Left lung (tissue), 10 donors: Measurements from ENCODE around the gene NOL8. TPM values are rescaled to one million over a fixed set of nuclear protein-coding genes. Genes with fewer than 3 reads are reported as not detected.

ENCODE experiments used
- ATAC-seq: fragments of 200-7000 bp; cut with Tn5 transposase; one replicate; pipeline ENCODE4 v1.9.1; 2020; ENCODE audit warnings: moderate library complexity
- DNase-seq, 4 donors: peaks; one replicate each; pipeline ENCODE4 v3.0.0-alpha.2; 2013 to 2020
- H3K27ac ChIP-seq, 2 donors: fragments of 200-600 bp; sonication (generic) in 1 of 2; one replicate each; pipeline versions ENCODE4 v1.5.0 to v1.8.0; 2020 to 2021
- H3K27me3 ChIP-seq, 2 donors: fragments of 200-600 bp; sonication (generic) in 1 of 2; one replicate each; pipeline versions ENCODE4 v1.5.0 to v1.8.0; 2020 to 2021
- H3K36me3 ChIP-seq, 2 donors: fragments of 200-600 bp; sonication (generic) in 1 of 2; one replicate each; pipeline versions ENCODE4 v1.5.0 to v1.8.0; 2020 to 2021
- H3K4me1 ChIP-seq, 2 donors: fragments of 200-600 bp; one replicate each; pipeline ENCODE4 v1.8.0; 2021
- H3K4me3 ChIP-seq, 2 donors: fragments of 200-600 bp; sonication (generic) in 1 of 2; one replicate each; pipeline versions ENCODE4 v1.5.0 to v1.8.0; 2020 to 2021; ENCODE audit warnings: mild to moderate bottlenecking in 1 of 2
- H3K9me3 ChIP-seq, 2 donors: fragments of 200-600 bp; sonication (generic) in 1 of 2; one replicate each; pipeline versions ENCODE4 v1.5.0 to v1.8.0; 2020 to 2021
- intact Hi-C, 2 donors: fragments of 100-400 bp; cut with DNase I; formaldehyde crosslinking; loops; one replicate each; pipeline versions ENCODE4 v1.11.2 to v1.14.2; 2022
- polyA plus RNA-seq, 6 donors: library from polyadenylated mRNA; unstranded; fragments of 120-200 nt; gene quantifications; one replicate each; pipeline ENCODE4 v1.2.1, GENCODE V29; 2013; ENCODE audit not compliant: insufficient read length in 6 of 6
- total RNA-seq, 2 donors: library from RNA; stranded (reverse); fragmentation: NEBNext Ultra II Directional; extraction: Animal tissue kit (Norgen Biotek cat#: 25700); gene quantifications; one replicate each; pipeline ENCODE4 v1.2.1, GENCODE V29; 2021
- TF ChIP-seq, protein P1 (sequence below), 2 donors: fragments of 200-600 bp; sonication (generic) in 1 of 2; IDR thresholded peaks; one replicate each; pipeline versions ENCODE4 v1.5.0 to v1.8.0; 2021; ENCODE audit warnings: antibody characterized with exemption in 2 of 2
- donor health status: DM: no; HTN: yes; CAD: no.
- donor health status: DM: no; HTN: no; CAD: no.

NOL8 gene
- total and polyA plus RNA-seq, 8 donors, result 23.7 to 69.3 (median 48.6) TPM

DNA sequence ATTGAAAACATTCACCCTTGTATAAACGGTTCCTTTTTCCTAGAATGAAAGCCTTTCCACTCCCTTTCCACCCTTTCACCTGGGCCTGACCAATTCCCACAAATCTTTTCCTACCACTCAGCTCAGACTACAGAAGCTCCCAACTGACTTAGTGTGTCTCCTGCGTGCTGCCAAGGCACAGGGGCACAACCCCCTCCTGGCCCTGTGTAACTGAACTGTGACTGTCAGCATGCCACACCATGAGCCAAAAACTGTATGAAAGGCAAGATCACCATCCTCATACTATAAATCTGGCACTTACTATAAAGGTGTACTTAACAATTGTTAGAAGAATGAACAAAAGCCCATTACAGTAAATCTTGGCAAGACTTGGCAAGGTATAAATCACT, 11.5 kb downstream of the NOL8 start:
- ATAC-seq (no peak), DNase-seq (no peak)
- Histone ChIP-seq H3K9me3 (no peaks in the 10 kb centered on the region), H3K27me3 (no peaks in the 10 kb centered on the region), H3K4me3 (no peak overlapping the region), H3K27ac (no peak overlapping the region), H3K4me1 (peaks cover 0 to 7% of the 10 kb centered on the region in 2 donors), H3K36me3 (peaks cover 8 to 85% of the 10 kb centered on the region in 2 donors)
- TF ChIP-seq, protein P1, sequence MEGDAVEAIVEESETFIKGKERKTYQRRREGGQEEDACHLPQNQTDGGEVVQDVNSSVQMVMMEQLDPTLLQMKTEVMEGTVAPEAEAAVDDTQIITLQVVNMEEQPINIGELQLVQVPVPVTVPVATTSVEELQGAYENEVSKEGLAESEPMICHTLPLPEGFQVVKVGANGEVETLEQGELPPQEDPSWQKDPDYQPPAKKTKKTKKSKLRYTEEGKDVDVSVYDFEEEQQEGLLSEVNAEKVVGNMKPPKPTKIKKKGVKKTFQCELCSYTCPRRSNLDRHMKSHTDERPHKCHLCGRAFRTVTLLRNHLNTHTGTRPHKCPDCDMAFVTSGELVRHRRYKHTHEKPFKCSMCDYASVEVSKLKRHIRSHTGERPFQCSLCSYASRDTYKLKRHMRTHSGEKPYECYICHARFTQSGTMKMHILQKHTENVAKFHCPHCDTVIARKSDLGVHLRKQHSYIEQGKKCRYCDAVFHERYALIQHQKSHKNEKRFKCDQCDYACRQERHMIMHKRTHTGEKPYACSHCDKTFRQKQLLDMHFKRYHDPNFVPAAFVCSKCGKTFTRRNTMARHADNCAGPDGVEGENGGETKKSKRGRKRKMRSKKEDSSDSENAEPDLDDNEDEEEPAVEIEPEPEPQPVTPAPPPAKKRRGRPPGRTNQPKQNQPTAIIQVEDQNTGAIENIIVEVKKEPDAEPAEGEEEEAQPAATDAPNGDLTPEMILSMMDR (IDR thresholded peaks at IDR 0.05), result no peak
- intact Hi-C loops, result no loop called here

DNA sequence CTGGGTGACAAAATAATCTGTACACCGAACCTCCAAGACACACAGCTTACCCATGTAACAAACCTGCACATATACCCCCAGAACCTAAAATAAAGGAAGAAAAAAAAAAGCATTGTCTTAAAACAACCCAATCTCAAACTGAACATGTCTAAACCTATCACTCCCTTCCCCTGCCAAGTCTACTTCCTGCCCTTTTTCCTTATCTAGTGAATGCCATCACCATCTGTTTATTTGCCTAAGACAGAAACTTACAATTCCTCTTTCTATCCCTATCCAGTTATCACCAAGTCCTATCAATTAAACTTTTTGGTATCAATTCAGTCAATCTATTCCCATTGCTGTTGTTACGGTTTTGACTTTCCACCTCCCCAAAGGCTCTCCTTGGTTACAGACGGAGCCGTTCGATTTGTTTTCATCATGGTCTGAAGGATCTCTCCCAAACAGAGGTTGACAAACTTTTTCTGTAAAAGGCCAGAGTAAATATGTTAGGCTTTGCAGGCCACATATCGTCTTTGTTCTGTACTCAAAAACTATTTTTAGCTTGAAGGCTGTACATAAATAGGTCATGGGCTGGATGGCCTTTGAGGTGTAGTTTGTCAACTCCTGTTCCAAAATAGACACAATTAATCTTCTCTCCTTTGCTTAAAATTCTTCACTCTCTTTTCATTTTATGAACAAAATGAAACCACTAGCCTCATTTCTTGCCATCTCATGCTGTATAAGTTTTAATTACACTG, 12.1 kb downstream of the NOL8 start:
- H3K9me3 ChIP-seq, result no peaks in the 10 kb centered on the region
- no peak for DNase-seq
- H3K27ac ChIP-seq, result peak overlapping the region in 1 of 2 donors; percentile 1
- intact Hi-C loops, result no loop called here
- H3K36me3 ChIP-seq, result peaks cover 8 to 85% of the 10 kb centered on the region in 2 donors
- H3K4me1 ChIP-seq, result peaks cover 0 to 7% of the 10 kb centered on the region in 2 donors
- no peak for ATAC-seq
- no peaks in the 10 kb centered on the region for H3K27me3 ChIP-seq
- TF ChIP-seq, protein P1 (IDR thresholded peaks at IDR 0.05), result no peak
- H3K4me3 ChIP-seq, result no peak overlapping the region

DNA sequence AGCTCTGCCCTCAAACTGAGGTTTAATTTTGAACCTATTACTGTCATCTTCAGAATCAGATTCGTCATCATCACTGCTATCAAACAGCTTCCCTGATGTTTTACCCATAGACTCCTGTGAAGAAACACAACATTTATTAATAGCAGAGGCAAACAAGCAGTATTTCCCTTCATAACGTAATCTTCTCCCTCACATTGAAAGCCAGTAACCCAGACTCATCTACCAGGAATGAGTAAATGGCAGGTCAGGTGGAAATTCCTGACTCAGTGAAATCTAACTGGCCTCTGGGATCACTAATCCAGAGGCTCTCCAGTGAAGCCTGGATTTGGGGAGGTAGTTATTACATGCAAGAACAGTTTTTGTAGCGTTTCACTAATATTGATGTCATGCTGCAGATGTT, 14.6 kb downstream of the NOL8 start:
- intact Hi-C loops, result no loop called here
- no peak overlapping the region for H3K4me3 ChIP-seq
- no peaks in the 10 kb centered on the region for H3K9me3 ChIP-seq
- peaks cover 0 to 7% of the 10 kb centered on the region in 2 donors for H3K4me1 ChIP-seq
- peaks cover 8 to 85% of the 10 kb centered on the region in 2 donors for H3K36me3 ChIP-seq
- no peaks in the 10 kb centered on the region for H3K27me3 ChIP-seq
- ATAC-seq (no peak), DNase-seq (no peak)
- H3K27ac ChIP-seq, result no peak overlapping the region
- TF ChIP-seq, protein P1 (IDR thresholded peaks at IDR 0.05), result no peak

DNA sequence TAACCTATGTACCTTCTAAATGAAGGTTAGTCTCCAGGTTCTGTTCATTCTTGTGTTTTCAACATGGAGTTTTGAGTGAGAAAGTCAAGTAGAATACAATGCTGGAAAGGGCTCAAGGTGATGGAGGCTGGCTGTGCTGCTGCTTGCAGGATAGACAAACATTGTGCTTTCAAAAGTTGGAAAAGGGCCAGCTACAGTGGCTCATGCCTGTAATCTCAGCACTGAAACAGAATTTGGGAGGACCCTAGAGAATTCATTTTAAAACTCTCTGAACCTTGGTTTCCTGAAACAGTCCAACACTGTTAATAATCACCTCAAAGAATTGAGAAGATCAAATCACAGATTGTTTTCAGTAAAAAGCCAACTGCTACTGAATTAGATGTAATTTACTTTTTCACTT, 16.3 kb downstream of the NOL8 start:
- intact Hi-C loops, result no loop called here
- no peak overlapping the region for H3K4me3 ChIP-seq
- no peaks in the 10 kb centered on the region for H3K27me3 ChIP-seq
- no peak overlapping the region for H3K27ac ChIP-seq
- H3K9me3 ChIP-seq, result no peaks in the 10 kb centered on the region
- TF ChIP-seq, protein P1 (IDR thresholded peaks at IDR 0.05), result no peak
- H3K36me3 ChIP-seq, result peaks cover 8 to 85% of the 10 kb centered on the region in 2 donors
- DNase-seq (no peak), ATAC-seq (no peak)
- peaks cover 0 to 7% of the 10 kb centered on the region in 2 donors for H3K4me1 ChIP-seq

DNA sequence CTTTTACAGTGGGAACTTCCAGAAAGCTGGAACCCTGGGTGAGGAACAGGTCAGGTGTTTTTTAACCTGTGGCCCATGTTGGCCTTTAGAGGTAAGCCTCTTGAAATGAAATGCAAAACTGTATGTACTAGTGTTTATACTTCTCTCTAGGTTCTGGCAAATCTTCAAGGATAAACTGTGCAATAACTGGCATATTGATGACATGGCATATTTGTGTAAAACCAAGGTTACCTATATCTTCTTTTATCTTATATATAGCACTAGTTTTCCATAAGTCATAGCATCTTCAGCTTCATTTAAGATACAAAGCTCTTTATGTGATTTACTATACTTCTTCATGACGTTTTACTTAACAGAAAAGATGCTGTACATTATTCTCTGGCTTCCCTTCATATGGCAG, 24.2 kb downstream of the NOL8 start:
- ATAC-seq (no peak), DNase-seq (no peak)
- TF ChIP-seq, protein P1 (IDR thresholded peaks at IDR 0.05), result no peak
- H3K36me3 ChIP-seq, result peaks cover 0 to 93% of the 10 kb centered on the region in 2 donors
- H3K27me3 ChIP-seq, result no peaks in the 10 kb centered on the region
- H3K4me3 ChIP-seq, result no peak overlapping the region
- intact Hi-C loops, result no loop called here
- H3K4me1 ChIP-seq, result no peaks in the 10 kb centered on the region
- H3K9me3 ChIP-seq, result no peaks in the 10 kb centered on the region
- no peak overlapping the region for H3K27ac ChIP-seq
